Spleen (tissue), 7 donors: ENCODE measurements around the gene ACACA.

ENCODE experiments used
- POLR2AphosphoS5 ChIP-seq, 3 donors: sonication (generic); formaldehyde crosslinking; IDR thresholded peaks; one replicate each; pipeline ENCODE4 v1.5.1; 2017; ENCODE audit warnings: antibody characterized with exemption in 3 of 3
- TF ChIP-seq, protein P1 (sequence below), 11 experiments: fragments of 200-600 bp in 7 of 11; fragments of 450-650 bp in 4 of 11; sonication (generic) in 4 of 11; IDR thresholded peaks in 8 of 11; conservative IDR thresholded peaks in 3 of 11; 1 replicate in 7 of 11; 2 replicates in 4 of 11; pipeline versions ENCODE4 v1.4.0 to v1.8.0; 2016 to 2021; ENCODE audit warnings: antibody characterized with exemption in 11 of 11, inconsistent platforms in 4 of 11, mild to moderate bottlenecking in 1 of 11
- donor health status: DM: no; HTN: no; CAD: no; lungs with moderate emphysema.
- donor health status: DM: no; HTN: no; CAD: no.
- donor health status: DM: no; HTN: no; CAD: no.

DNA sequence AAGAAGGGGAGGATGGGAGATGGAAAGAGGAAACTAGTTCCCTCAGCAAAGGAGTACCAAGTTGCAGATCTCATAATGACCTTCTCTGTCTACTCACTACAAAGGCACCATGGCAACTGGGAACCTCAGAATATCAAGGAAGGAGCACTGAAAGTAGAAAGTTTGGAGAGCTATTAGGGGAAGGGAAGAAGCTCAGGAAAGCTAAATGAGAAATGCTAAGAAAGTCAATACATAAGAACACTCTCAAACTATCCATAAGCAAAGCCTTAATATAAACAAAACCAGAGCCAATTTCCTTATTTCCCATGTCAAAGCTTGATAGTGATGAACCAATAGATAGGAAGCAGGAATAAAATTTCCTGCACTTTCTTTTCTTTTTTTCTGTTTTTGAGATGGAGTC is 88.8 kb downstream of the ACACA start:
- TF ChIP-seq POLR2AphosphoS5 (IDR thresholded peaks at IDR 0.05): no peak
- TF ChIP-seq, protein P1, sequence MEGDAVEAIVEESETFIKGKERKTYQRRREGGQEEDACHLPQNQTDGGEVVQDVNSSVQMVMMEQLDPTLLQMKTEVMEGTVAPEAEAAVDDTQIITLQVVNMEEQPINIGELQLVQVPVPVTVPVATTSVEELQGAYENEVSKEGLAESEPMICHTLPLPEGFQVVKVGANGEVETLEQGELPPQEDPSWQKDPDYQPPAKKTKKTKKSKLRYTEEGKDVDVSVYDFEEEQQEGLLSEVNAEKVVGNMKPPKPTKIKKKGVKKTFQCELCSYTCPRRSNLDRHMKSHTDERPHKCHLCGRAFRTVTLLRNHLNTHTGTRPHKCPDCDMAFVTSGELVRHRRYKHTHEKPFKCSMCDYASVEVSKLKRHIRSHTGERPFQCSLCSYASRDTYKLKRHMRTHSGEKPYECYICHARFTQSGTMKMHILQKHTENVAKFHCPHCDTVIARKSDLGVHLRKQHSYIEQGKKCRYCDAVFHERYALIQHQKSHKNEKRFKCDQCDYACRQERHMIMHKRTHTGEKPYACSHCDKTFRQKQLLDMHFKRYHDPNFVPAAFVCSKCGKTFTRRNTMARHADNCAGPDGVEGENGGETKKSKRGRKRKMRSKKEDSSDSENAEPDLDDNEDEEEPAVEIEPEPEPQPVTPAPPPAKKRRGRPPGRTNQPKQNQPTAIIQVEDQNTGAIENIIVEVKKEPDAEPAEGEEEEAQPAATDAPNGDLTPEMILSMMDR (IDR thresholded peaks at IDR 0.05 in 8 of 11, conservative IDR thresholded peaks at IDR 0.05 in 3 of 11): no peak
